GM19438 (cell line): ENCODE results near the gene CD46.

Experiments used
- ATAC-seq: cut with Tn5 transposase; IDR thresholded peaks from one replicate; pipeline ENCODE4 v1.9.1; 2021; ENCODE audit warnings: low read depth; ENCODE audit not compliant: unreplicated experiment

Gene CD46

GRCh38 chr1:207826557-207827487 is 75.0 kb downstream of the CD46 start:
- ATAC-seq, result no peak

DNA sequence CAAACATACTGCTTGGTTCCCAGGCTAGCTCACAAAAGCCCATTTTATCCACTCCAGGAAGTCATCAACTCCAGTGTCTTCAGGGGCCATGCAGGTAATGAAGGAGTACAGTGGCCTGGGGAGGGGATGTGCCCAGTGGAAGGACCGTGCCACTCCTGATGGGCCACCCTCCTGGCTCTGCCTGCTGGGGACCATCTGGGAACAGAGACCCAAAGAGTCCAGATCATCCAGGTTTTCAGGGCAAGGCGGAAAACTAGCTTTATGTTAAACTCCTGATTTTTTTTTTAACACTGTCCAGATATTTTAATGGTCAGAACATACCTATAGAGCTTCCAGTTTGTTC is 75.6 kb downstream of the CD46 start:
- ATAC-seq, result no peak

DNA sequence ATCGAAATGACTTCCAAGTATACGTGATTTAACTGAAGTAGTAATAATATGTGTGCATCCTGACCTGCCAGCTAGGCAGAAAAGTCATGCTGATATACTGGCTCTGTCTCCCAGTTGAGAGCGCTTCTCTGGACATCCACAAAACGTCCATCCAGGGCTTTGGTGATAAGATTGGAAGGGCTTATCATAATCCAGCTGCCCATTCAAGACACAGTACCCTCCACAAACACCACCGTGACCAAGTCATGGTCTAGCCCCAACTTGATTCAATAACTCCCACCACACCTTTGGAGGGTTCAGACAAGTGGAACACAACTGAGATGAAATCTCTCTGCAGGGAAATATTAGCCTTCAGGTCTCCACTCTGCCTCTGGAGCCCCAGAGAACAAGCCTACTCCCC is 76.2 kb downstream of the CD46 start:
- no peak for ATAC-seq

- ATAC-seq, result no peak
Observed at GRCh38 chr1:207828485-207829158, 76.8 kb downstream of the CD46 start.

DNA sequence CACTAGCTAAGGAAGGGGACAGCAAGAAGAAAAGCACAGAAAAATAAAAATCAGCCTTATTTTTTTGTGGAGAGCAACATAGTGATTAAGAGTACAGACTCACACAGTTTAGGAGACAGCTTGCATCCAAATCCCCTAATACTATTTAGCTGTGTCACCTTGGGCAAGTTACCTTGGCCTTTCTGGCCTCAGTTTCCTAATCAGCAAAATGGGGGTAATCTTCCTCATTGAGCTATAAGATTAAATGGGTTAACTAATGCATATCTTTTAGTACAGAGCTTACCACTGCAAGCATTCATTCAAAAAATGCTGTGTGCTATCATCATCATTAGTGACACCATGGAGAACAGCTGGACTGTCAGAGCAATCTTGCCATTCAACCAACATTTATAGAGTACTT is 77.7 kb downstream of the CD46 start:
- ATAC-seq, result no peak

DNA sequence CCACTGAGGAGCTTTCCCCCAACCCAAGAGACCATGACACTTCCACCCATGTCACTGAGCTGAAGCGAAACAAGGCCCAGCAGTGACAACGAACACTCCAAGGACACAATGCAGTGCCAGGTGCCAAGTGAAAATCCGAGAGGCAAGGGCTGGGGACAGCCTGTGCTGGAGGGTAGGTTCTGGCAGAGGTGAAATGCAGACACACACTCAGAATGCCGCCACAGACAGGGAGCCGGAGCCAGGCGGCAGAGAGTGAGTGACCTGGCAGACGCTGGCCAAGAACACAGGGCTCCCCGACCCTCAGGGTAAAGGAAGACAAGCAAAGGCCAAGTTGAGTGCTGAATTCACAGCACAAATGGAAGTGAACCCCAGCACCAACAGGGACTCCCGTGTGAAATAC is 78.9 kb downstream of the CD46 start:
- ATAC-seq, result no peak

DNA sequence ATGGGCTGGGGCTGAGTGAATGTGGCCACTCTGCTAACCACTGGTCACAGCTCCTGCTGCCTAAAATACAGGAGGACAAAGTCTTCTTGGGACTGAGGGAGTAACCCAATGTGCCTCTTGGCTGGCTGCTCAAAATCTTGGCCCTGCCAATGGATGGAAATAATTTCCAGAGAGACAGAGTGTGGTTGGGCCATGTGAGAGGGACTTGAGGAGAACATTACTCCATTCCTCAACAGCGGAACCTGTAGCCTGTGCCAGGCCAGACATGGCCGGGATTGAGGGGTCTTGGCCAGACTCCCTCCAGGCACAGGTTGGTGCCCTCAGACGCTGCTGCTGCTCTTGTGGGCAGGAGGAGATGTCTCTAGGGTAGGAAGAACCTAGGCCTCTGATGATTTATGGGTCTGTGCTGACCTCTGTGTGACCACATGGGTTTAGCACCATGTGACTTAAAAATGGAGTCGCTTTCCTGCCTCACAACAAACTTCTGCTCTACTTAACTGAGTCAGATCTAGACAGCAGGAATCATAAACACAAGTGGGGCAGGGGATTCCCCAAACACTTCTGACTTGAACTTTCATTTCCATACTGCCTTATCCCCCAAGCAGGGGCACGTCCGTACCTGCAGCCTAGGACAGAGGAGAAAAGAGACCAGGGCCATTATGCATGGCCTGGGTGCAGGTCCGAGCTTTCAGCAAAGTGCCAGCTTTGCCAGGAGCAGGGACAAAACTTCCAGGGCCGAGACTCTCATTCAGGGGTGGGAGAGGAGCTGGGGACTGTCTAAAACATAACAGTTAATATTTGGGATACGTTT is 79.9 kb downstream of the CD46 start:
- peak; percentile 83 for ATAC-seq

GRCh38 chr1:207832796-207833195 is 80.9 kb downstream of the CD46 start:
- no peak for ATAC-seq

GRCh38 chr1:207833381-207833780 is 81.5 kb downstream of the CD46 start:
- ATAC-seq, result no peak

DNA sequence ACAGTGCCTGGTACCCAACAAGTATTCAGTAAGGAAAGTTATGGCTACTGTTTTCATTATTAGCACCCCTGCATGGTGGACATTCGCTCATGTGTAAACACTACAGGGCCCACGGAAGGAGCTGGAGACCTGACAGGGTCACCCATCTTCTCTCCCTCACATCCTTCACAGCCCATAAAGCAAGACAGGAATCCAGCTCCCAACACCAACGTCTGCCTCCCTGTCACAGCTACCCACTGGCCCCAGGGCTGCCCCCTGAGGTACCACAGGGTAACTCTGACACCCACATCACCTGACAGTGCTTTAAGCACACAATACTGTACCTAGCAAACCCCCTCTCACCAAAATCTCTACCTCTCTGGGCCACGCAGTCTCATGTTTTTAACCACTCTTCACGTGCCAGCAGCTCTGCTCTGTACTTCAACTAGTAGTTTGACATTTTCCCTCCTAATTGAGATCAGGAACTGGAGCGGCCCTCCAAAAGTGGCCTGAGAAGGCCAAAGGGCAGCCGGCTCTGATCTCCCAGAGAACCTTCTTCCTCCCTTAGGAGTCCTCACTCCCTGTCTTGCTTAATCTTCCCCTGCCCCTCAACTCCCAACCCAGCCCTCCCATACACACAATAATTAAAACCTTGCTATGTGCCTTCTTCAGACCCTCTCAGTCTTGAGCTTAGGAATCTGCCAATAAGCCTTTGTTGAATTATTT is 82.3 kb downstream of the CD46 start:
- no peak for ATAC-seq

DNA sequence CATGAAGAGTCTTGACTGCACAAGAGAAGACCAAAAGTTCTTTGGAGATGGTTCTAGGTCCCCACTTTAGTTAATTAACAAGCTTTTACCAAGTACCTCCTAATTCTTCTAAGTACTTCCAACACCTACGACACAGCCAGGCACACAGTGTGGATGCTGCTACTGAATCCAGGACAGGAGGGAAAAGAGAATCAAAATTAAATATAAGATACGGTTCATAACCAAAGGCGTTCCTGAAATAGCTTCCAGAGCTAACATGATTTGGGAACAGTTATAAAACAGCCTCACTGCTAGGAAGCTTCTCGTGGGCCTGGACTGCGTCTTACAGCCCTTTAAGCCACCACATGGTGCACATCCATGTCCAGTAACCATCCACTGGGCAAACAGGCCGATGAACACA is 84.1 kb downstream of the CD46 start:
- ATAC-seq, result no peak

DNA sequence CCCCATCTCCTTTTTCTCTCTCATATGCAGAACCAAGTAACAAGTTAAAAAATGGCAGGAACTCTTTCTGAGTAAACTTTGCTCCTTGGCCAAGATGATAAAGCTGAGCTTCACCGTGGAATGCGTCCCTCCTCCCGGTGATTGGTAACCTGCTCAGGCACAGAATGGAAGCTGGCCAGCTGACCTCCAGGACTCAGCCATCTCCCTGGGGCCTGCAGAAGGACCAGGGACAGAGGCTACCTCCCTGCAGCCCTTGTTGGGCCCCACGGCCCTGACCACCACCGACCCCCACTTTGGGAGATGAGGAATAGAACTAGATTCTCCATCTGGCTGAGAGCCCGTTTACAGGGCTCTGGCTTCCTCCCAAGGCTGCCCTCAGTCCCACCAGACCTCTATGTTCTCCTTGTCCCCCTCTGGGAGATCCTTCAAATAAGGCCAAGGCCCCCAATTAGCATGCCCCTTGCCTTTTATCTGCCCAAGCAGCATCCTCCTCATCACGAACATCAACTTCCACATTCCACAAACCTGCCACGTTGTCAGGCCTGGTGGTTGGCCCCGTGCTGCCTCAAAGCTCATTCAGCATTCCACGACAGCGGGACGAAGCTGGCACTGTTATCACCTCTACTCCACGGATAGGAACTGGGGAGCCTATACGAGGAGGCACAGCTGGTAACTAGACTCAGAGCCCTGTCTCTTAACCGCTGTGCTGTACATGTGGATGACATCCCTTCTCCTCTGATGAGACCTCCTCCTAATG is 84.9 kb downstream of the CD46 start:
- no peak for ATAC-seq

GRCh38 chr1:207837673-207838072 is 85.8 kb downstream of the CD46 start:
- ATAC-seq, result no peak

DNA sequence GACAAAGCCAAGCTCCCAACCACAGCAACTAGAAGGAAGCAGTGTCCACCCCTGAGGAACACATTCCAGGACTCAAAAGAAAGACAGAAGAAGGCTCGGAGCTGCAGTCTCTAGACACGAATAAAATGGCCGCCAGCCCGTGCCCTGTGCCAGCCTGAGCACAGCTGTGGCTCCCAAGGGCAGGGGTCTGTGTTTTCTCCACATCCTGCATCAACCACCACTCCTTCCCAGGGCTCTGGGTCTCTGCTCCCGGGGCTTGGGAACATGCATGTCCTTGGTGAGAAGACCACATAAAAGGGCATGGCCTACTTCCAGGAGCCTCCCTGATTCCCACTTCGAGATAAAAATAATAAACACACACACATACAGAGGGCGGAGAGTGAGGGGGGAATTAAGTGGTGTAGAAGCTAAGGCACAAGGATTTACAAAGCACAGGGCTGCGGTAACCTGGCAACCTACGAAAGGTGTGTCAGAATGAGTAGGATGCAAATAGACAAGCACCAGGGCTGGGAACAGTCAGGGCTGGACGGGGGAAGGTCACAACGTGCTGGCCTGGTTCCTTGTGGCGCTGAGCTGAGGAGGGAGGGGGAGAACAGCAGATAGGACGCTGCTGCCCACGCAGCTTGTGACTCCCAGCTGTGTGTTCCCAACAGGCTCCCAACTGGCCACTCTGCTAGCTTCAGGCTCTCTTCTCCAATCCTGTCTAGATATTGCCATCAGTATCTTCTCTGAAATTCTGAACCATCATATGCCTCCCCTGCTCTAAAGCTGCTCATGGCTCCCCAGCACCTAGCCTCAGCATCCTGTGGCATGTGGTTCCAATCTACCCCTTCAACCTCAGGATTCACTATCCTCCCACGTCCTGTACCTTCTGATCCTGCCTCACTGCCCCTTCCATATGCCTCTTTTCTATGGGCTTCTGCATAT is 86.6 kb downstream of the CD46 start:
- no peak for ATAC-seq

- no peak for ATAC-seq
Observed at GRCh38 chr1:207839083-207839413, 87.2 kb downstream of the CD46 start.

GRCh38 chr1:207840380-207840779 is 88.5 kb downstream of the CD46 start:
- no peak for ATAC-seq

- no peak for ATAC-seq
Observed at GRCh38 chr1:207841293-207841692, 89.4 kb downstream of the CD46 start.

DNA sequence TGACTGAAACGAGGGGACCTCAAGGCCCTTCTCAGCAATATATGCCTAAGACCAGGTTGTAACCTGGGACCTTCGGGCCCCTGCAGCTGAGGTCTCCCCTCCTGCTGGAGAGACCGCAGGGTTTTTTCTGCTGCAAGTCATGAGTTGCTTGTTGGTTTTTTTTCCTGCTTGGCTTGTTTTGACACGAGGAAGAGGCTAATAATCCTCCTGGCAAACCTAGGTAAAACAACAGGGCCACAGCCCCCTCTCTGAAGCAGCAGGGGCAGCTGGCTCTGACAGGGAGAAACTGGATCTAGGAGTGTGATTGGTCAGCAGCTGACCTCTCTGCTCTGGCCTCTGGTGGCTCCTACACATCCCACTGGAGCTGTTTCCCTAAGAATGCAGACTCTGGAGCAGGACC is 90.0 kb downstream of the CD46 start:
- no peak for ATAC-seq

- ATAC-seq, result no peak
Observed at GRCh38 chr1:207842506-207842905, 90.7 kb downstream of the CD46 start.
